ENCODE data around the gene ADISSP.

The ADISSP gene

GRCh38 chr20:3781153-3781910 lies 13.8 kb upstream of the ADISSP start, which contains the start of gene SPEF1:
SPEF1 (minus strand) TSS chr20:3781448; CDS start chr20:3781287, 161 bp downstream.
- DNase-seq (ENCODE audit: low read depth), result peak; percentile 86

GRCh38 chr20:3778976-3779375 lies 11.4 kb upstream of the ADISSP start:
- DNase-seq (ENCODE audit: low read depth), result no peak

GRCh38 chr20:3777716-3778629 lies 10.4 kb upstream of the ADISSP start:
- DNase-seq (ENCODE audit: low read depth), result no peak

- no peak for DNase-seq (ENCODE audit: low read depth)
Measured at GRCh38 chr20:3777381-3777715, 9.8 kb upstream of the ADISSP start.

GRCh38 chr20:3775457-3776108 lies 8.0 kb upstream of the ADISSP start:
- DNase-seq (ENCODE audit: low read depth), result no peak

- no peak for DNase-seq (ENCODE audit: low read depth)
Measured at GRCh38 chr20:3771552-3772058, 4.1 kb upstream of the ADISSP start.

- peak; percentile 58 for DNase-seq (ENCODE audit: low read depth)
Measured at GRCh38 chr20:3768342-3769130, 983 bp upstream of the ADISSP start.

GRCh38 chr20:3767110-3767426 lies 485 bp downstream of the ADISSP start:
- no peak for DNase-seq (ENCODE audit: low read depth)

GRCh38 chr20:3766422-3767109 lies 987 bp downstream of the ADISSP start:
- DNase-seq (ENCODE audit: low read depth), result no peak

- no peak for DNase-seq (ENCODE audit: low read depth)
Measured at GRCh38 chr20:3765171-3765882, 2.2 kb downstream of the ADISSP start.

- DNase-seq (ENCODE audit: low read depth), result no peak
Measured at GRCh38 chr20:3764659-3765058, 2.9 kb downstream of the ADISSP start.

- DNase-seq (ENCODE audit: low read depth), result no peak
Measured at GRCh38 chr20:3763671-3764601, 3.6 kb downstream of the ADISSP start.

GRCh38 chr20:3760655-3761348 lies 6.8 kb downstream of the ADISSP start:
- DNase-seq (ENCODE audit: low read depth), result no peak

GRCh38 chr20:3759884-3760283 lies 7.7 kb downstream of the ADISSP start:
- no peak for DNase-seq (ENCODE audit: low read depth)

GRCh38 chr20:3759316-3759823 lies 8.2 kb downstream of the ADISSP start:
- no peak for DNase-seq (ENCODE audit: low read depth)

GRCh38 chr20:3758566-3758965 lies 9.0 kb downstream of the ADISSP start:
- DNase-seq (ENCODE audit: low read depth), result no peak

- no peak for DNase-seq (ENCODE audit: low read depth)
Measured at GRCh38 chr20:3757268-3757667, 10.3 kb downstream of the ADISSP start.

GRCh38 chr20:3755814-3756480 lies 11.6 kb downstream of the ADISSP start:
- DNase-seq (ENCODE audit: low read depth), result no peak
